ENCODE results near the gene SLC25A23. TPM values are rescaled to one million over a fixed set of nuclear protein-coding genes. Genes with fewer than 3 reads are reported as not detected.
"Not testable (repeated sequence)": the region's sequence is repeated elsewhere in the genome, so short reads cannot be mapped to it uniquely, and the experiment has no call there.

Gene SLC25A23
- total RNA-seq, 1 donor from 2014 or later, result 15.7 TPM

GRCh38 chr19:6402058-6402457, 57.5 kb downstream of the SLC25A23 start:
- DNase-seq (ENCODE audit: low read depth in 2 of 2), result no peak

- DNase-seq (ENCODE audit: low read depth in 2 of 2), result not testable (repeated sequence)
Observed at GRCh38 chr19:6400062-6400944, 59.3 kb downstream of the SLC25A23 start.

GRCh38 chr19:6396305-6396704, 63.3 kb downstream of the SLC25A23 start:
- DNase-seq (ENCODE audit: low read depth in 2 of 2), result no peak

GRCh38 chr19:6394831-6395230, 64.8 kb downstream of the SLC25A23 start:
- no peak for DNase-seq (ENCODE audit: low read depth in 2 of 2)

- no peak for DNase-seq (ENCODE audit: low read depth in 2 of 2)
Observed at GRCh38 chr19:6393983-6394412, 65.6 kb downstream of the SLC25A23 start.

- DNase-seq (ENCODE audit: low read depth in 2 of 2), result peak; percentile 90 to 91
Observed at GRCh38 chr19:6393074-6393982, 66.3 kb downstream of the SLC25A23 start, which contains the start of gene GTF2F1. TSS of gene GTF2F1 (minus strand) at chr19:6393164. CDS start at chr19:6392995, 169 bp downstream.

GRCh38 chr19:6392221-6393073, 67.1 kb downstream of the SLC25A23 start:
- no peak for DNase-seq (ENCODE audit: low read depth in 2 of 2)

Other genes starting within 250 kb of the SLC25A23 start
- gene MLLT1, start 179.8 kb downstream of the SLC25A23 start, total RNA-seq, result 4.8 and 8.7 TPM in 2 replicates
- gene ACER1, start 126.2 kb downstream of the SLC25A23 start, total RNA-seq, result not detected in 2 replicates
- 47.9 and 54.8 TPM in 2 replicates for gene CLPP, start 98.3 kb downstream of the SLC25A23 start, total RNA-seq
- 30.7 and 40.5 TPM in 2 replicates for gene ALKBH7, start 87.0 kb downstream of the SLC25A23 start, total RNA-seq
- gene PSPN, start 83.9 kb downstream of the SLC25A23 start, total RNA-seq, result 0.44 and 1.2 TPM in 2 replicates
- 35.1 and 36.7 TPM in 2 replicates for gene GTF2F1, start 66.6 kb downstream of the SLC25A23 start, total RNA-seq
- 73.4 and 87.0 TPM in 2 replicates for gene KHSRP, start 35.0 kb downstream of the SLC25A23 start, total RNA-seq
- not detected in 2 replicates for gene SLC25A41, start 26.0 kb downstream of the SLC25A23 start, total RNA-seq
- not detected in 2 replicates for gene CRB3, start 4.5 kb upstream of the SLC25A23 start, total RNA-seq
- not detected in 2 replicates for gene DENND1C, start 22.0 kb upstream of the SLC25A23 start, total RNA-seq
- gene TUBB4A, start 42.5 kb upstream of the SLC25A23 start, total RNA-seq, result not detected in 2 replicates
- 0.40 and 0.65 TPM in 2 replicates for gene TNFSF9, start 71.2 kb upstream of the SLC25A23 start, total RNA-seq
- gene CD70, start 131.4 kb upstream of the SLC25A23 start, total RNA-seq, result 0.22 TPM in 1 of 2 replicates, not detected in the other
- not detected in 2 replicates for gene TNFSF14, start 210.4 kb upstream of the SLC25A23 start, total RNA-seq